Measurements from ENCODE around the gene CCDC184. TPM values are rescaled to one million over a fixed set of nuclear protein-coding genes. Genes with fewer than 3 reads are reported as not detected.

The CCDC184 gene
- total and polyA plus RNA-seq, 12 donors: 1.4 to 12.8 (median 6.7) TPM

- Histone ChIP-seq H3K27ac (peak within 1 kb of the TSS; percentile 70 to 95 (median 85)), H3K9me3 (replicated peaks in 1 of 3) (no peaks in the 10 kb centered on the region), H3K4me3 (peak within 1 kb of the TSS; percentile 35 to 88 (median 82)), H3K4me1 (replicated peaks in 1 of 2) (peaks cover 15 to 25% of the 10 kb centered on the region in 2 donors), H3K36me3 (replicated peaks in 1 of 2) (peaks cover 0 to 11% of the 10 kb centered on the region in 2 donors), H3K27me3 (no peaks in the 10 kb centered on the region)
- peak; percentile 97 to 100 (median 99) for DNase-seq
- TF ChIP-seq CTCF (IDR thresholded peaks at IDR 0.05) (peak; percentile 9 to 66 (median 50)), POLR2A (IDR thresholded peaks at IDR 0.05) (peak; percentile 47 to 74)
- WGBS, 4 donors: 0 to 1% (median 0%) methylated on average over 27 to 56 of the region's 56 CpGs
- intact Hi-C loops (cut with DNase I): no loop called here
Observed at GRCh38 chr12:48157018-48157888, 26.2 kb upstream of the CCDC184 start, which contains the start of gene ASB8. TSS of gene ASB8 (minus strand) at chr12:48157515. CDS start at chr12:48153496, 4,019 bp downstream.

GRCh38 chr12:48157889-48158370 lies 25.5 kb upstream of the CCDC184 start:
- intact Hi-C loops (cut with DNase I): no loop called here
- no peak for DNase-seq
- H3K9me3 ChIP-seq (replicated peaks in 1 of 3): no peaks in the 10 kb centered on the region
- TF ChIP-seq POLR2A (IDR thresholded peaks at IDR 0.05) (no peak), CTCF (IDR thresholded peaks at IDR 0.05) (no peak)
- peak overlapping the region in 2 of 4 donors; percentile 83 to 88 for H3K4me3 ChIP-seq
- WGBS, 4 donors: 63 to 65% (median 65%) methylated on average over 3 of the region's 3 CpGs
- H3K4me1 ChIP-seq (replicated peaks in 1 of 2): peaks cover 11 to 19% of the 10 kb centered on the region in 2 donors
- H3K36me3 ChIP-seq (replicated peaks in 1 of 2): peaks cover 0 to 6% of the 10 kb centered on the region in 2 donors
- H3K27ac ChIP-seq: peak overlapping the region; percentile 60 to 95 (median 85)
- H3K27me3 ChIP-seq: no peaks in the 10 kb centered on the region

- H3K27me3 ChIP-seq: no peaks in the 10 kb centered on the region
- peaks cover 11 to 15% of the 10 kb centered on the region in 2 donors for H3K4me1 ChIP-seq (replicated peaks in 1 of 2)
- no peak overlapping the region for H3K27ac ChIP-seq
- H3K9me3 ChIP-seq (replicated peaks in 1 of 3): no peaks in the 10 kb centered on the region
- no peak overlapping the region for H3K4me3 ChIP-seq
- 68 to 100% (median 73%) methylated on average over 5 of the region's 5 CpGs for WGBS, 4 donors
- no peaks in the 10 kb centered on the region for H3K36me3 ChIP-seq (replicated peaks in 1 of 2)
- TF ChIP-seq CTCF (IDR thresholded peaks at IDR 0.05) (no peak), POLR2A (IDR thresholded peaks at IDR 0.05) (no peak)
- intact Hi-C loops (cut with DNase I): loop anchor here (5.0 to 10.0 kb wide), 2 partner anchors 55 to 78 kb away; partner anchors contain the start of gene SENP1 (in 1 of the 2)
- no peak for DNase-seq
Observed at GRCh38 chr12:48160046-48160445, 23.4 kb upstream of the CCDC184 start.

- H3K4me3 ChIP-seq: no peak overlapping the region
- no peaks in the 10 kb centered on the region for H3K9me3 ChIP-seq (replicated peaks in 1 of 3)
- 69 to 83% (median 77%) methylated on average over 2 of the region's 2 CpGs for WGBS, 4 donors
- intact Hi-C loops (cut with DNase I): loop anchor here (5.0 to 10.0 kb wide), 2 partner anchors 56 to 79 kb away; partner anchors contain the start of gene SENP1 (in 1 of the 2)
- H3K27ac ChIP-seq: no peak overlapping the region
- H3K36me3 ChIP-seq (replicated peaks in 1 of 2): no peaks in the 10 kb centered on the region
- peaks cover 11 to 14% of the 10 kb centered on the region in 2 donors for H3K4me1 ChIP-seq (replicated peaks in 1 of 2)
- DNase-seq: peak in 2 of 7 donors; percentile 20 to 54
- no peak for TF ChIP-seq POLR2A (IDR thresholded peaks at IDR 0.05)
- no peak for TF ChIP-seq CTCF (IDR thresholded peaks at IDR 0.05)
- no peaks in the 10 kb centered on the region for H3K27me3 ChIP-seq
Observed at GRCh38 chr12:48160807-48161206, 22.6 kb upstream of the CCDC184 start.

Measured in adrenal gland (tissue), 12 donors.